ENCODE results near the gene ALKBH5.

- TF ChIP-seq CTCF (conservative IDR thresholded peaks at IDR 0.05 in 1 of 2, IDR thresholded peaks at IDR 0.05 in 1 of 2; ENCODE audit: extremely low read depth in 1 of 2, insufficient read depth in 1 of 2, low read depth in 1 of 2, low read length in 2 of 2) (no peak), EZH2 (IDR thresholded peaks at IDR 0.05; ENCODE audit: borderline replicate concordance, low read length) (no peak)
Observed at GRCh38 chr17:18256351-18256750, 72.7 kb downstream of the ALKBH5 start.

Data from mammary epithelial cell (primary cell).